NCI-H748 treated with DMSO at 0.1 percent for 48 hours (cell line): ENCODE measurements around the gene TESK1.
A peak's percentile ranks its signal among the peaks of the same experiment; 100 is the strongest.
"Not testable (repeated sequence)": the region's sequence is repeated elsewhere in the genome, so short reads cannot be mapped to it uniquely, and the experiment has no call there.

Source experiments
- DNase-seq: peaks from one replicate; lab custom pipeline; 2025; lab: John Stamatoyannopoulos, UW

Gene TESK1

DNA sequence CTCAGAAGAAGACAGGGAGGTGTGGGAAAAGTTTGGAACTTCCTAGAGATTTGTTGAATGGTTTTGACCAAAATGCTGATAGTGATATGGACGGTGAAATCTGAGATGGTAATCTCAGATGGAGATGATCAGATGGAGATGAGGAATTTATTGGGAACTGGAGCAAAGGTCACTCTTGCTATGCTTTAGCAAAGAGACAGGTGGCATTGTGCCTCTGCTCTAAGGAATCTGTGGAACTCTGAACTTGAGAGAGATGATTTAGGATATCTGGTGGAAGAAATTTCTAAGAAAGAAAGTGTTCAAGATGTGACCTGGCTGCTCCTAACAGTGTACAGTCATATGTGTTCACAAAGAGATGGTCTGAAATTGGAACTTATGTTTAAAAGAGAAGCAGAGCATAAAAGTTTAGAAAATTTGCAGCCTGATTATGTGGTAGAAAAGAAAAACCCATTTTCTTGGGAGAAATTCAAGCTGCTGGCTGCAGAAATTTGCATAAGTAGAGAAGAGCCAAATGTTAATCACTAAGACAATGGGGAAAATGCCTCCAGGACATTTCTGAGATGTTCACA lies 25.3 kb upstream of the TESK1 start:
- not testable (repeated sequence) for DNase-seq

- not testable (repeated sequence) for DNase-seq
Observed at GRCh38 chr9:35583521-35583920, 21.5 kb upstream of the TESK1 start.

DNA sequence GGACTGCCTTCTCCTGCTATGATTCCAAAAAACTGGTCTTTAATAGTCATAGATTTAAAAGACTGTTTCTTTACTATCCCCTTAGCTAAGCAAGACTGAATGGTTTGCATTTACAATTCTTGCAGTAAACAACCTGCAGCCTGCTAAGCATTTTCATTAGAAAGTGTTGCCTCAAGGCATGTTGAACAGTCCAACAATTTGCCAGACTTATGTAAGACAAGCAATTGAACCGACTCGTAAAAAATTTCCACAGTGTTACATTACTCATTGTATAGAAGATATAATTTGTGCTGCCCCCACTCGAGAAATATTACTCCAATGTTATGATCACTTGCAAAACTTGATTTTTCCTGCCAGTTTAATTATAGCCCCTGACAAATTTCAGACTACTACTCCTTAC lies 20.4 kb upstream of the TESK1 start:
- not testable (repeated sequence) for DNase-seq

DNA sequence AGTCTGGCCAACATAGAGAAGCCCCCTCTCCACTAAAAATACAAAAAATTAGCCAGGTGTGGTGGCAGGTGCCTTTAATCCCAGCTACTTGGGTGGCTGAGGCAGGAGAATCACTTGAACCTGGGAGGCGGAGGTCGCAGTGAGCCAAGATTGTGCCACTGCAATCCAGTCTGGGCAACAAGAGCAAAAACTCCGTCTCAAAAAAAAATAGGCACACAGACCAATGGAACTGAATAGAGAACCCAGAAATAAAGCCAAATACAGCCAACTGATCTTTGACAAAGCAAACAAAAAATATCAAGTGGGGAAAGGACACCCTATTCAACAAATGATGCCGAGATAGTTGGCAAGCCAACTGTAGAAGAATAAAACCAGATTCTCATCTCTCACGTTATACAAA lies 16.6 kb upstream of the TESK1 start:
- DNase-seq: not testable (repeated sequence)

DNA sequence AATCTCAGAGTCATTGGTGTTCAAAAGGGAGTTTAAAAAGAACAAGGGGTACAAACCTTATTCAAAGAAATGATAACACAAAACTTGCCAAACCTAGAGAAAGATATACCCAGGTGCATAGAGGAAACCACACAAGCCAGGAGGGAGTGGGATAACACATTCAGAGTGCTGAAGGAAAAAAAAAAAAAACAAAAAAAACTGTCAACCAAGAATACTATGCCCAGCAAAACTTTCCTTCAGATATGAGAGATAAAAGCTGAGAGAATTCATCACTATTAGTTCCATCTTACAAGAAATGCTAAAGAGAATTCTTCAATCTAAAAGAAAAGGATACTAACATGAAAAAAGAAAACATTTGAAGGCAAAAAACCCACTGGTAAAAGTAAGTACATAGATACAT lies 11.5 kb upstream of the TESK1 start:
- DNase-seq: no peak

DNA sequence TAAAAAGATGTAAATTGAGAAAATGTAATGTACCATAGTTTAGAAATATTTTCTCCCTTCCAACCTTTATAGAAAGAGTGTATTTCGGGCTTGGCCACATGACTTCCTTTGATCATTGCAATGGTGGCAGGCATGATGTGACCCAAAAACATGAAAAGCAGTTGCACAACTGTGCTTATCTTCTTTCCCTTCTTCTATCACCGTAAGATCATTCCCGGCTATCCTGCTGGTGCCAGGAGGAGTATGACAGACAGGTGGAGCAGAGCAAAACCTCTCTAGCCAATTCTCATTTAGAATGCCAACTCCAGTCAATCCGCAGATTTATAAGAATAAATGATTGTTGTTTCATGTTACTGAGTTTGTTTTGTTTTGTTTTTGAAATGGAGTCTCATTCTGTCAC lies 10.6 kb upstream of the TESK1 start:
- no peak for DNase-seq

GRCh38 chr9:35596907-35597306 lies 8.2 kb upstream of the TESK1 start:
- not testable (repeated sequence) for DNase-seq

- DNase-seq: no peak
Observed at GRCh38 chr9:35598866-35599590, 6.0 kb upstream of the TESK1 start.

DNA sequence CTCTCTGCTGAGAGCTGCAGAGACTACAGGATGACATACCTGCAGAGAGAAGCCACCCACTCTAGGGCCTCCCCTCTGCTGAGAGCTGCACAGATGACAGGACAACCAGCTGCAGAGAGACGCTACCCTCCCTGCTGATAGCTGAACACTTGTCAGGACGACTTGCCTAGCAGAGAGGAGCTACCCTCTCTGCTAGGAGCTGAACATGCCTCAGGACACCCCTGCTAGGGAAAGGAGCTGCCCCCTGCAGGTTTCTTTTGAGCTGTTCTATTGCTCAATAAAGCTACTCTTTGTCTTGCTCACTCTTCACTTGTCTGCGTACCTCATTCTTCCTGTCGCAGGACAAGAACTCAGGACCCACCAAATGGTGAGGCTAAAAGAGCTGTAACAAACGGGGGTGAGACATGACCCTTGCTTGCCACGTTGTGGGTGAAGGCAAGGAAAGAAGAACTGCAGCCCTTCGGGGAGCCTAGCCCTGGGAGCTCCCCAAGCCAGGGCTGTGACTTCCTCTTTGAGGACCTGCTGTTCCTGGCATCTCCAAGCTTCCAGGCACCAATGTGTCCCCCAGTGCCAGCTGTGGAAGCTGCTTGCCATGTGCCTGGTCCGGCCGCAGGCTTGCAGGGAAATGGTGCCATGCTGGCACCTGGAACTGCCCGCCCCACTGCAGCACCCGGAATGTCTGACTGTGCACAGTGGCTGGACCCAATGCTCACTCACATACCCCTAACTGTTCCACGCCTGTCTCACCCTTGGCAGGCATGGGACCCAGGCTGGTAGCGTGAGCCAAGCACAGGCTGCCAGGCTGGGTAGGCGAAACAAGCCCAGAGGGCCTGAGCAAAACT lies 5.1 kb upstream of the TESK1 start:
- DNase-seq: no peak

DNA sequence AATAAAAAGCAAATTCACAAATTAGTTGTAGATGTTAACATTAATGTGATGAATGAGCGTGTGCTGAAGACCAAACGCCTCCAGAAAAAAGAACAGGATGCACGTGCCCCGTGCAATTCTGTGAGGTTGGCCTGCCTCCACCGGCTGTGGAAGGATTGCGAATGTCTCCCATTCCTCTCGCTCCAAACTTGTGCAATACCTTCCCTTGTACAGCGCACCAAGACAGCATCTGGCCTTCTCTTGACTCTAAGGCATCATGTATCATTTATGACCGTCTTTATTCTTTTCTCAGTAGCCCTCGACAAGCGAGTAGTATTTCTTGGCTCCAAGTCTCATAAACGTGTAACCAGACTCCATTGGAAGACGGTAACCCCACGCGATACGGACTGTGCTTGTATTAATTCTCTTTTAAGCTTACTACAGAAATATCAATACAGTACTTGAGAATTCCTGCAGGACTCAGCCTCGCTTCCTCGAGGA lies 1.5 kb upstream of the TESK1 start:
- DNase-seq: no peak

DNA sequence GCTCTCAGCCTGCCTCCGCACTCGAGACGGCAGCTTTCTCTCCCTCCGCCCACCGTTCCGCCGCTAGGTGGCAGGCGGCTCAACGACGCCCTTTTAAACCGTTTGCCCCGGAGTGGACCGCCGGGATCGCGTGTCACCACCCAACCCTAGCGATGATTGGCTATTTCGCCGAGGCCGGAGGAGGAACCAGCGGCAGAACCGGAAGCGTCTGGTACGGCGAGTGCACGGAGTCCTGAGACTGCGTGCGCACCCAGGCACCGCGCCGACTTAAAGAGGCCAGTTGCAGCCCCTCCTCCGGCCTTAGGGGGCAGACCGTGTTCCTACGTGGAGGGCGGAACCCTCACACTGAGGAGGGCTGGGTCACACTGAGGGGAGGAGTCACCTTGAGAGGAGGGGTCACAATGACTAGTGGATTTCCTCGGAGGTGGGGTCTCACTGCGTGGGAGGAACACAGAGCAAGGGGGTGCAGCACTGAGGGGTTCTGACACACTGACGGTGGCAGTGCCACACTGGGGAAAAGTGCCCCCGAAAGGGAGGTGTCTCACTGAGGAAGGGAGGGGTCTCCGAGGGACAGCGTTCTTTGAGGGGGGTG lies 980 bp upstream of the TESK1 start:
- peak; percentile 98 for DNase-seq

DNA sequence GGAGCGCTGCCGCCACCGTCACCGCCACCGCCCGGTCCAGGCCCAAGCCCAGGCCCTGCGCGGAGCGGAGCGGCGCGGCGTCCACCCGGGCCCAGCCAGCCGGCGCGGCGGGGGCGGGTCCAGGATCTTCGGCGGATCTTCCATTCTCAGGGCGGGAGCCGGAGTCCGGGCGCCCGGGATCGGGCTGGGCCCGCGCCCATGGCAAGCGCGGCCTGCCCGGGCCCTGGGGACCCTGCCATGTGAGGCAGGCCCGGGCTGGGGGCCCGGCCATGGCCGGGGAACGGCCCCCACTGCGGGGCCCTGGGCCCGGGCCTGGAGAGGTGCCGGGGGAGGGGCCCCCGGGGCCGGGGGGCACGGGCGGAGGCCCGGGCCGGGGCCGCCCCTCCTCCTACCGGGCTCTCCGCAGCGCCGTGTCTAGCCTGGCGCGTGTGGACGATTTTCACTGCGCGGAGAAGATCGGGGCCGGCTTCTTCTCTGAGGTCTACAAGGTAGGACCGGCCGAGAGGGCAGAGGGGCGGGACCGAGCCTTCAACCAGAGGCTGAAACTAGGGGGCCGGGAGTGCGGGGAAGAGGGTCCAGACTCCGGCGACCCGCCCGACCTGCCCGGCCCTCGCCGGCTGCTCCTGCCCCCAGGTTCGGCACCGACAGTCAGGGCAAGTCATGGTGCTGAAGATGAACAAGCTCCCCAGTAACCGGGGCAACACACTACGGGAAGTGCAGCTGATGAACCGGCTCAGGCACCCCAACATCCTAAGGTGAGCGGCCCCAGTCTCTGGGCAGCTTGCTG lies 482 bp downstream of the TESK1 start:
- DNase-seq: peak; percentile 4

- DNase-seq: no peak
Observed at GRCh38 chr9:35606138-35606504, 1.1 kb downstream of the TESK1 start.

DNA sequence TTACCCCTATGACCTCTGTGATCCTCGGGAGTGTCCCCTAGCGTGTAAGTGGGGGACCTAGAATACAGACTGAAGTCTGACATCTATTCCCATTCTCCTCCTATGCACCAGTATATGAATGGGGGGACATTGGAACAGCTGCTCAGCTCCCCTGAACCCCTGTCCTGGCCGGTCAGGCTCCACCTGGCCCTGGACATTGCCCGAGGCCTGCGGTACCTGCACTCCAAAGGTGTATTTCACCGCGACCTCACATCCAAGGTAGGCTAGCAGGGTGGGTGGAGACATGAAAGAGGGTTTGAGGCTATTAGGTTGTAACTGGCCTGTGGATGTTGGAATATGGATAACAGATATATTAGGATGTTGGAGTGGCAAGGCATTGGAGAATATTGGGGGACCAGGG lies 1.7 kb downstream of the TESK1 start:
- no peak for DNase-seq

- DNase-seq: no peak
Observed at GRCh38 chr9:35608221-35608620, 3.2 kb downstream of the TESK1 start.

DNA sequence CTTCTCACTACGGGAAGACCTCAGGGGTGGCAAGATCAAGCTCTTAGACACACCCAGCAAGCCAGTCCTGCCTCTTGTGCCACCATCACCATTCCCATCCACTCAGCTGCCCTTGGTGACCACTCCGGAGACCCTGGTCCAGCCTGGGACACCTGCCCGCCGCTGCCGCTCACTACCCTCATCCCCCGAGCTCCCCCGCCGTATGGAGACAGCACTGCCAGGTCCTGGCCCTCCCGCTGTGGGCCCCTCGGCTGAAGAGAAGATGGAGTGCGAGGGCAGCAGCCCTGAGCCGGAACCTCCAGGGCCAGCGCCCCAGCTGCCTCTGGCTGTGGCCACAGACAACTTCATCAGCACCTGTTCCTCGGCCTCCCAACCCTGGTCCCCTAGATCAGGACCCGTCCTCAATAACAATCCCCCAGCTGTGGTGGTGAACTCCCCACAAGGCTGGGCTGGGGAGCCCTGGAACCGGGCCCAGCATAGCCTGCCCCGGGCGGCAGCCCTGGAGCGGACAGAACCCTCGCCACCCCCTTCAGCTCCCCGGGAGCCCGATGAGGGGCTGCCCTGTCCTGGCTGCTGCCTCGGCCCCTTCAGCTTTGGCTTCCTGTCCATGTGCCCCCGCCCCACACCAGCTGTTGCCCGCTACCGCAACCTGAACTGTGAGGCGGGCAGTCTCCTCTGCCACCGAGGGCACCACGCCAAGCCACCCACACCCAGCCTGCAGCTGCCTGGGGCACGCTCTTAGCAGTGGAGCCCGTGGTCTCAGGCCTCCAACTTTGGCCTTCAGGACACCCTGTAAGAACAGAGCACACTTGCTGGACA lies 4.1 kb downstream of the TESK1 start:
- DNase-seq: no peak

GRCh38 chr9:35609820-35610163 lies 4.7 kb downstream of the TESK1 start:
- DNase-seq: no peak

GRCh38 chr9:35611230-35611797 lies 6.3 kb downstream of the TESK1 start:
- peak; percentile 7 for DNase-seq

DNA sequence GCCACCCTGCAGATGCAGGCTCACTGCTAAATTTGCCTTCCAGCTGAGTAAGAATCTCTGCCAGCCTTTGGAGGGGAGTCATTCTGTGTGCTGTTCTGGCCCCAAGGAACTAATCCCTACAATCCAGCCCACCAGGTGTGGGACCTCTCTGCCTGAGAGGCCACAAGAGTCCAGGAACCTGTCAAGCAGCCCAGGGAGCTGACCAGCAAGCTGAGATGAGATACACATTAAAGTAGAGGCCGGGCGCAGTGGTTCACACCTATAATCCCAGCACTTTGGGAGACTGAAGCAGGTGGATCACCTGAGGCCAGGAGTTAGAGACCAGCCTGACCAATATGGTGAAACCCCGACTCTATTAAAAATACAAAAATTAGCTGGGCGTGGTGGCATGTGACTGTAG lies 7.0 kb downstream of the TESK1 start:
- DNase-seq: not testable (repeated sequence)

DNA sequence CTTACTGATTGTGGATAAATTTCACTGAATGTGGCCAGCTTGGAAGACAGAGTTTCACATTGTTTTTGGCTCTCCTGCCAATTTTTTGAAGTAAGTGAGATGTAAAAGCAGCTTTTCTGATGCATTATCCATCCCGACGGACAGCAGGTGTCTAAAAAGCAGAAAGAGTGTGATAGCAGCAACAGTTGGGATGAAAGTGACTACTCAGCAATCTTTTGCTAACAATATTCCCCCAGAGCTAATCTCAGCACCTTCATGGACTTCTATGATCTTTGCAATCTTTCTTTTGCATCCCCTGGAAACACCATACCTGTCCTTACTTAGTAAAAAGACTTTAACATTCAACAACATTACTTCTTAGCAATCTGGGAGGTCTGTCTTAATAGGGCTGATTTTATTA lies 7.8 kb downstream of the TESK1 start:
- no peak for DNase-seq
